Measurements from ENCODE around the gene CDRT15L2.
"Not testable (repeated sequence)": the region's sequence is repeated elsewhere in the genome, so short reads cannot be mapped to it uniquely, and the experiment has no call there.

CDRT15L2 gene

GRCh38 chr17:20613248-20613647 lies 33.7 kb downstream of the CDRT15L2 start:
- TF ChIP-seq SPI1 (IDR thresholded peaks at IDR 0.05; ENCODE audit: borderline replicate concordance, low read depth) (no peak), CTCF (IDR thresholded peaks at IDR 0.05; ENCODE audit: insufficient read depth, low read length) (no peak), GABPA (IDR thresholded peaks at IDR 0.05; ENCODE audit: low read depth) (no peak), POLR2AphosphoS5 (IDR thresholded peaks at IDR 0.05; ENCODE audit: low read depth) (no peak)
- TF ChIP-seq, protein P1, sequence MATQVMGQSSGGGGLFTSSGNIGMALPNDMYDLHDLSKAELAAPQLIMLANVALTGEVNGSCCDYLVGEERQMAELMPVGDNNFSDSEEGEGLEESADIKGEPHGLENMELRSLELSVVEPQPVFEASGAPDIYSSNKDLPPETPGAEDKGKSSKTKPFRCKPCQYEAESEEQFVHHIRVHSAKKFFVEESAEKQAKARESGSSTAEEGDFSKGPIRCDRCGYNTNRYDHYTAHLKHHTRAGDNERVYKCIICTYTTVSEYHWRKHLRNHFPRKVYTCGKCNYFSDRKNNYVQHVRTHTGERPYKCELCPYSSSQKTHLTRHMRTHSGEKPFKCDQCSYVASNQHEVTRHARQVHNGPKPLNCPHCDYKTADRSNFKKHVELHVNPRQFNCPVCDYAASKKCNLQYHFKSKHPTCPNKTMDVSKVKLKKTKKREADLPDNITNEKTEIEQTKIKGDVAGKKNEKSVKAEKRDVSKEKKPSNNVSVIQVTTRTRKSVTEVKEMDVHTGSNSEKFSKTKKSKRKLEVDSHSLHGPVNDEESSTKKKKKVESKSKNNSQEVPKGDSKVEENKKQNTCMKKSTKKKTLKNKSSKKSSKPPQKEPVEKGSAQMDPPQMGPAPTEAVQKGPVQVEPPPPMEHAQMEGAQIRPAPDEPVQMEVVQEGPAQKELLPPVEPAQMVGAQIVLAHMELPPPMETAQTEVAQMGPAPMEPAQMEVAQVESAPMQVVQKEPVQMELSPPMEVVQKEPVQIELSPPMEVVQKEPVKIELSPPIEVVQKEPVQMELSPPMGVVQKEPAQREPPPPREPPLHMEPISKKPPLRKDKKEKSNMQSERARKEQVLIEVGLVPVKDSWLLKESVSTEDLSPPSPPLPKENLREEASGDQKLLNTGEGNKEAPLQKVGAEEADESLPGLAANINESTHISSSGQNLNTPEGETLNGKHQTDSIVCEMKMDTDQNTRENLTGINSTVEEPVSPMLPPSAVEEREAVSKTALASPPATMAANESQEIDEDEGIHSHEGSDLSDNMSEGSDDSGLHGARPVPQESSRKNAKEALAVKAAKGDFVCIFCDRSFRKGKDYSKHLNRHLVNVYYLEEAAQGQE (IDR thresholded peaks at IDR 0.05; ENCODE audit: insufficient replicate concordance, low read depth) = no peak
- Histone ChIP-seq H3K4me3 (replicated peaks; ENCODE audit: insufficient read depth, low read length) (no peak overlapping the region), H3K27ac (replicated peaks) (no peak overlapping the region), H3K27me3 (ENCODE audit: insufficient read depth, poor library complexity, severe bottlenecking) (no peaks in the 10 kb centered on the region)
- no peak for DNase-seq (ENCODE audit: low read depth in 1 of 2, low spot score in 1 of 2)

GRCh38 chr17:20613905-20614304 lies 34.4 kb downstream of the CDRT15L2 start:
- Histone ChIP-seq H3K27me3 (ENCODE audit: insufficient read depth, poor library complexity, severe bottlenecking) (no peaks in the 10 kb centered on the region), H3K4me3 (replicated peaks; ENCODE audit: insufficient read depth, low read length) (no peak overlapping the region), H3K27ac (replicated peaks) (no peak overlapping the region)
- TF ChIP-seq, protein P1 (IDR thresholded peaks at IDR 0.05; ENCODE audit: insufficient replicate concordance, low read depth) = no peak
- no peak for TF ChIP-seq GABPA (IDR thresholded peaks at IDR 0.05; ENCODE audit: low read depth)
- no peak for TF ChIP-seq POLR2AphosphoS5 (IDR thresholded peaks at IDR 0.05; ENCODE audit: low read depth)
- no peak for TF ChIP-seq SPI1 (IDR thresholded peaks at IDR 0.05; ENCODE audit: borderline replicate concordance, low read depth)
- TF ChIP-seq CTCF (IDR thresholded peaks at IDR 0.05; ENCODE audit: insufficient read depth, low read length) = no peak
- DNase-seq (ENCODE audit: low read depth in 1 of 2, low spot score in 1 of 2) = no peak

DNA sequence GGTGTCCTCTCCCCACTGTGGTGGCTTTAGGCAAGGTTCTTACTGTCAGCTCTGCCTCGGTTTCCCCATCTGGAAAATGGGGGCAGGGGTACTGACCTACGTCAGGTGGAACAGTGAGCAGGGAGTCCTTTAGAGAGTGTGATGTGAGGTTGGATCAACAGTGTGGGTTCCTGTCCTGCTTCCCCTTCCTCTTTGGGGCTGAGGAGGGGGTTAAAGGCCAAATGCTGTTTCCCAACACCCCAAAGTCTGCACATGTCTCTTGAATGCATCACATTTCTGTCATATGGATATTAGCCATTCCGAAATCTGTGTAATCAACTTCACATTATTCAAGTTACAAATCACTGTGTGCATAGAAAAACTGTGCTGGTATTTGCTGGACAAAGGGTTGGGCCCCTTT lies 35.9 kb downstream of the CDRT15L2 start:
- DNase-seq (ENCODE audit: low read depth in 1 of 2, low spot score in 1 of 2); H3K27me3 ChIP-seq (ENCODE audit: insufficient read depth, poor library complexity, severe bottlenecking); H3K4me3 ChIP-seq (replicated peaks; ENCODE audit: insufficient read depth, low read length); H3K27ac ChIP-seq (replicated peaks): not testable (repeated sequence)
